B cell (primary cell): ENCODE data around the gene HINT3. TPM values are rescaled to one million over a fixed set of nuclear protein-coding genes. Genes with fewer than 3 reads are reported as not detected.

Experiments used
- ATAC-seq: fragments of 200-7000 bp; cut with Tn5 transposase; one replicate; pipeline ENCODE4 v1.10.0; 2021; ENCODE audit warnings: low read depth, mild to moderate bottlenecking, moderate number of reproducible peaks, moderate library complexity
- CTCF ChIA-PET: fragments of 350-600 bp; sonication (Branson Sonifier 250); formaldehyde crosslinking; loops from one replicate; lab custom pipeline; 2021; ENCODE audit warnings: antibody characterized with exemption, inconsistent platforms; lab: Charles Lee
- POLR2A ChIA-PET: fragments of 350-600 bp; sonication (Branson Sonifier 250); formaldehyde crosslinking; loops from one replicate; lab custom pipeline; 2021; ENCODE audit warnings: antibody characterized with exemption; lab: Charles Lee
- DNase-seq: peaks from one replicate; pipeline ENCODE4 v3.0.0; 2013
- H2AFZ ChIP-seq: 2 replicates; pipeline ENCODE4 v1.6.1; 2012; ENCODE audit warnings: mild to moderate bottlenecking, low read depth, low read length; ENCODE audit not compliant: insufficient read depth, poor library complexity, severe bottlenecking
- H3K27ac ChIP-seq, 2 donors: 1 replicate in 1 of 2; 2 replicates in 1 of 2; pipeline ENCODE4 v1.5.1; 2012 to 2013; ENCODE audit warnings: low read length in 2 of 2, mild to moderate bottlenecking in 2 of 2, moderate library complexity in 1 of 2
- H3K27me3 ChIP-seq, 4 experiments: fragments of 200-600 bp in 1 of 4; sonication (generic) in 1 of 4; replicated peaks in 1 of 4; 1 replicate in 2 of 4; 2 replicates in 2 of 4; pipeline versions ENCODE4 v1.6.1 to v1.7.0; 2013 to 2016; ENCODE audit warnings: low read length in 3 of 4, mild to moderate bottlenecking in 2 of 4, mixed read lengths in 1 of 4, moderate library complexity in 1 of 4; ENCODE audit not compliant: insufficient read depth in 4 of 4, control insufficient read depth in 3 of 4; ENCODE audit errors: control extremely low read depth in 1 of 4
- H3K36me3 ChIP-seq, 2 experiments: replicated peaks in 1 of 2; 1 replicate in 1 of 2; 2 replicates in 1 of 2; pipeline versions ENCODE4 v1.6.1 to v1.7.1; 2013; ENCODE audit warnings: low read length in 1 of 2; ENCODE audit not compliant: insufficient read depth in 2 of 2, control insufficient read depth in 1 of 2; ENCODE audit errors: control extremely low read depth in 1 of 2, extremely low read depth in 1 of 2
- H3K4me1 ChIP-seq, 2 donors: fragments of 200-600 bp in 1 of 2; sonication (generic) in 1 of 2; 1 replicate in 1 of 2; 2 replicates in 1 of 2; pipeline versions ENCODE4 v1.5.1 to v1.6.1; 2013 to 2017; ENCODE audit warnings: low read length in 2 of 2; ENCODE audit not compliant: control insufficient read depth in 2 of 2, insufficient read depth in 2 of 2
- H3K4me2 ChIP-seq: replicated peaks from 2 replicates; pipeline ENCODE3; 2012; ENCODE audit warnings: mild to moderate bottlenecking, low read depth, low read length; ENCODE audit not compliant: poor library complexity, severe bottlenecking
- H3K4me3 ChIP-seq, 5 experiments: fragments of 200-600 bp in 1 of 5; sonication (generic) in 1 of 5; 1 replicate in 3 of 5; 2 replicates in 2 of 5; pipeline versions ENCODE4 v1.5.1 to v1.7.0; 2011 to 2016; ENCODE audit warnings: low read length in 4 of 5, mild to moderate bottlenecking in 4 of 5, low read depth in 2 of 5, control low read depth in 1 of 5, moderate library complexity in 1 of 5; ENCODE audit not compliant: insufficient read depth in 1 of 5; ENCODE audit errors: control extremely low read depth in 1 of 5, extremely low read depth in 1 of 5
- H3K79me2 ChIP-seq: fragments of 200-600 bp; sonication (generic); one replicate; pipeline ENCODE4 v1.6.0; 2016; ENCODE audit warnings: low read length; ENCODE audit not compliant: control insufficient read depth, insufficient read depth
- H3K9ac ChIP-seq: fragments of 200-600 bp; sonication (generic); 2 replicates; pipeline ENCODE4 v1.6.1; 2017; ENCODE audit warnings: mild to moderate bottlenecking, low read length, moderate library complexity
- H3K9me3 ChIP-seq, 3 donors: one replicate each; pipeline versions ENCODE4 v1.6.1 to v1.7.1; 2013; ENCODE audit warnings: low read length in 2 of 3; ENCODE audit not compliant: control insufficient read depth in 2 of 3, insufficient read depth in 1 of 3; ENCODE audit errors: control extremely low read depth in 1 of 3
- H4K20me1 ChIP-seq: 2 replicates; pipeline ENCODE4 v1.6.0; 2012; ENCODE audit warnings: mild to moderate bottlenecking, low read length; ENCODE audit not compliant: insufficient read depth, control insufficient read depth, poor library complexity, severe bottlenecking
- H3K27ac Mint-ChIP-seq: one replicate; pipeline ENCODE4 v1.8.0; 2021; ENCODE audit warnings: mixed read lengths
- H3K27me3 Mint-ChIP-seq: one replicate; pipeline ENCODE4 v1.8.0; 2021; ENCODE audit warnings: mixed read lengths
- H3K4me1 Mint-ChIP-seq: one replicate; pipeline ENCODE4 v1.8.0; 2021; ENCODE audit warnings: mixed read lengths
- H3K4me3 Mint-ChIP-seq: one replicate; pipeline ENCODE4 v1.8.0; 2021; ENCODE audit warnings: mixed read lengths
- H3K9me3 Mint-ChIP-seq: one replicate; pipeline ENCODE4 v1.8.0; 2022; ENCODE audit warnings: mixed read lengths; ENCODE audit not compliant: insufficient read depth
- CTCF ChIP-seq: fragments of 200-600 bp; IDR thresholded peaks from one replicate; pipeline ENCODE4 v1.8.0; 2022; ENCODE audit warnings: antibody characterized with exemption, mild to moderate bottlenecking
- EZH2 ChIP-seq: IDR thresholded peaks from 2 replicates; pipeline ENCODE4 v1.6.1; 2012; ENCODE audit warnings: borderline replicate concordance, low read depth, mild to moderate bottlenecking, moderate library complexity, low read length; ENCODE audit not compliant: insufficient read depth, poor library complexity, severe bottlenecking
- WGBS: methylation state at CpG from one replicate; pipeline ENCODE4 v1.1.5; 2013; ENCODE audit warnings: missing lambda C conversion rate; ENCODE audit not compliant: insufficient coverage; 5-methylcytosine and 5-hydroxymethylcytosine counted together
- intact Hi-C: fragments of 100-400 bp; cut with micrococcal nuclease; formaldehyde crosslinking; loops from one replicate; pipeline ENCODE4 v1.10.0; 2022
- polyA plus RNA-seq: library from polyadenylated mRNA; depleted of rRNA; stranded (reverse); fragments of >200 nt; gene quantifications from 2 replicates; pipeline ENCODE4 v1.2.3, GENCODE V29; 2012
- total RNA-seq, 2 donors: library from RNA; stranded (reverse); fragments of 120-200 nt in 1 of 2; gene quantifications; 1 replicate in 1 of 2; 2 replicates in 1 of 2; pipeline versions ENCODE4 v1.2.3 to v1.2.4, GENCODE V29; 2013 to 2022

Gene HINT3
- total and polyA plus RNA-seq, 2 donors (not counting 1 experiment from before 2014, with no cell fraction given): 5.5 to 12.4 TPM

GRCh38 chr6:125923366-125923877 is 33.1 kb upstream of the HINT3 start:
- no peak for ATAC-seq
- TF ChIP-seq EZH2 (no peak), CTCF (no peak)
- Mint-ChIP-seq H3K4me3 (no peak overlapping the region), H3K4me1 (peaks cover 25% of the 10 kb centered on the region), H3K9me3 (no peaks in the 10 kb centered on the region), H3K27ac (no peak overlapping the region), H3K27me3 (no peaks in the 10 kb centered on the region)
- DNase-seq: no peak
- H3K4me2 ChIP-seq: no peak overlapping the region
- no peaks in the 10 kb centered on the region for H3K79me2 ChIP-seq
- H4K20me1 ChIP-seq: no peaks in the 10 kb centered on the region
- ChIA-PET POLR2A (no interaction called here), CTCF (interaction anchor here (1.2 kb wide), 1 partner anchor 12 kb away, joined by 3 read pairs; no protein-coding TSS in a partner anchor)
- H3K36me3 ChIP-seq: peaks cover 0 to 7% of the 10 kb centered on the region in 2 experiments
- H2AFZ ChIP-seq: no peak overlapping the region
- H3K4me1 ChIP-seq: peaks cover 13 to 14% of the 10 kb centered on the region in 2 donors
- H3K9ac ChIP-seq: no peak overlapping the region
- 54% methylated on average over 2 of the region's 4 CpGs for WGBS
- H3K4me3 ChIP-seq: no peak overlapping the region
- H3K27me3 ChIP-seq: no peaks in the 10 kb centered on the region
- no peak overlapping the region for H3K27ac ChIP-seq
- intact Hi-C loops: no loop called here
- H3K9me3 ChIP-seq: no peaks in the 10 kb centered on the region

DNA sequence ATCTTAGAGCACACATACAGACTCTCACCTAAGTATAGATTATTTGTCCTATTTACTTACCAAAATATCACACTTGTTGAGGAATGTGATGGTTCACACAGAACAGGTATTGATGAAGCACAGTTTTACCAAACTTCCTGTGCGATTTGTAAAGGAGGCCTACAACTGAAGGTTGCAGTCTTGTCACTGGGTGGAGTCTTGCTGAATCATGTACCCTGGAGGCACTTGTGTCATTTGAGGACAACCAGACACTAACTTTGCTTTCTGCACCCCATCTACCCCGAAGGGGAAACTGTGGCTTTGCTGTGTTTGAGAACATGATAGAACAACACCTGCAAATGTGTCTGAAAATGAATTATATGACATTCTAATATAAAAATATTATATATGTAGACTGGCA is 32.4 kb upstream of the HINT3 start:
- H3K9ac ChIP-seq: no peak overlapping the region
- intact Hi-C loops: no loop called here
- no peak for TF ChIP-seq CTCF
- no peak for TF ChIP-seq EZH2
- no peaks in the 10 kb centered on the region for H3K79me2 ChIP-seq
- POLR2A ChIA-PET: no interaction called here
- DNase-seq (no peak), ATAC-seq (no peak)
- H3K27me3 ChIP-seq: no peaks in the 10 kb centered on the region
- H3K4me2 ChIP-seq: no peak overlapping the region
- Mint-ChIP-seq H3K27ac (no peak overlapping the region), H3K9me3 (no peaks in the 10 kb centered on the region), H3K4me3 (no peak overlapping the region), H3K4me1 (peaks cover 18% of the 10 kb centered on the region), H3K27me3 (no peaks in the 10 kb centered on the region)
- 40% methylated on average over 1 of the region's 2 CpGs for WGBS
- H3K4me1 ChIP-seq: peaks cover 6 to 8% of the 10 kb centered on the region in 2 donors
- no peak overlapping the region for H3K4me3 ChIP-seq
- no peak overlapping the region for H3K27ac ChIP-seq
- no peaks in the 10 kb centered on the region for H4K20me1 ChIP-seq
- CTCF ChIA-PET: interaction anchor here (1.2 kb wide), 2 partner anchors 13 to 32 kb away, joined by 3 read pairs; no protein-coding TSS in a partner anchor
- peaks cover 0 to 7% of the 10 kb centered on the region in 2 experiments for H3K36me3 ChIP-seq
- H2AFZ ChIP-seq: no peak overlapping the region
- no peaks in the 10 kb centered on the region for H3K9me3 ChIP-seq
